Measurements from ENCODE around the gene LIPC. TPM values are rescaled to one million over a fixed set of nuclear protein-coding genes. Genes with fewer than 3 reads are reported as not detected.

The LIPC gene
- total and polyA plus RNA-seq, 10 of the 15 experiments (the other 5 are each of a cell fraction or from before 2014, with no cell fraction given), result 0.06 to 0.31 (median 0.16) TPM; not detected in 1

- Histone ChIP-seq H3K9me3 (replicated peaks; ENCODE audit: control insufficient read depth, insufficient read depth, low read length) (no peaks in the 10 kb centered on the region; the same call in none of the 3 replicates), H3K4me2 (ENCODE audit: control insufficient read depth, insufficient read depth) (no peak overlapping the region), H3K27me3 (replicated peaks in 1 of 2; ENCODE audit: control insufficient read depth in 2 of 2, insufficient read depth in 2 of 2, low read length in 1 of 2) (no peaks in the 10 kb centered on the region), H3K4me1 (ENCODE audit: control insufficient read depth, insufficient read depth, low read length) (peaks cover 33% of the 10 kb centered on the region), H3K36me3 (ENCODE audit: control insufficient read depth in 2 of 2, insufficient read depth in 2 of 2, low read length in 1 of 2) (no peaks in the 10 kb centered on the region), H3K79me2 (ENCODE audit: control insufficient read depth, insufficient read depth, low read length) (no peaks in the 10 kb centered on the region), H2AFZ (ENCODE audit: control insufficient read depth, low read depth, low read length) (no peak overlapping the region), H3K4me3 (no peak overlapping the region), H4K20me1 (ENCODE audit: control insufficient read depth, insufficient read depth) (no peaks in the 10 kb centered on the region), H3K27ac (ENCODE audit: control insufficient read depth, insufficient read depth) (no peak overlapping the region), H3K9ac (ENCODE audit: control insufficient read depth, insufficient read depth, low read length) (no peak overlapping the region)
- intact Hi-C loops (cut with micrococcal nuclease; ENCODE audit: unreplicated experiment), result no loop called here
- WGBS (ENCODE audit: insufficient coverage, insufficient replicate concordance, low lambda C conversion rate, missing lambda C conversion rate), result 83% methylated on average over 10 of the region's 10 CpGs
- in situ Hi-C loops (cut with MboI), result no loop called here
- ChIA-PET RAD21 (ENCODE audit: unreplicated experiment) (no interaction called here), POLR2A (no interaction called here), SMC1A (ENCODE audit: uncharacterized antibody, unreplicated experiment) (interaction anchor here (1.1 kb wide), 1 partner anchor 234 kb away, joined by 3 read pairs; no protein-coding TSS in a partner anchor), CTCF (no interaction called here)
- no peak for TF ChIP-seq PAX5 (IDR thresholded peaks at IDR 0.05; ENCODE audit: borderline replicate concordance, low read depth, low read length)
- no peak for TF ChIP-seq MLLT1 (IDR thresholded peaks at IDR 0.05)
- TF ChIP-seq ZNF592 (IDR thresholded peaks at IDR 0.05), result no peak
- TF ChIP-seq BCL11A (IDR thresholded peaks at IDR 0.05; ENCODE audit: low read depth, low read length), result no peak
- TF ChIP-seq JUNB (IDR thresholded peaks at IDR 0.05), result no peak
- no peak for TF ChIP-seq MTA3 (IDR thresholded peaks at IDR 0.05; ENCODE audit: borderline replicate concordance, low read length)
- no peak for TF ChIP-seq SIN3A (IDR thresholded peaks at IDR 0.05; ENCODE audit: low read depth, low read length)
- no peak for TF ChIP-seq ATF2 (IDR thresholded peaks at IDR 0.05; ENCODE audit: low read length)
- no peak for TF ChIP-seq BRCA1 (IDR thresholded peaks at IDR 0.05; ENCODE audit: low read depth, low read length)
- DNase-seq (ENCODE audit: low read depth, low spot score) (no peak), ATAC-seq (no peak), FAIRE-seq (no peak)
- BruUV-seq (replicated peaks), result no TSS peak
Observed at GRCh38 chr15:58513726-58514336, 82.0 kb downstream of the LIPC start.

All from GM12878 (cell line).